Activated T-cell treated with anti-CD3 and anti-CD28 coated beads, Interleukin-2, amount 50 U/mL, for 72 hours (primary cell): Measurements from ENCODE around the gene KLRC1. TPM values are rescaled to one million over a fixed set of nuclear protein-coding genes. Genes with fewer than 3 reads are reported as not detected.
"Not testable (repeated sequence)": the region's sequence is repeated elsewhere in the genome, so short reads cannot be mapped to it uniquely, and the experiment has no call there.

Source experiments
- ATAC-seq, 2 donors: fragments of 150-1000 bp; cut with Tn5 transposase; replicated peaks in 1 of 2; 2 replicates each; pipeline ENCODE4 v1.10.0; 2021; ENCODE audit warnings: moderate library complexity in 2 of 2, mild to moderate bottlenecking in 1 of 2
- DNase-seq, 2 donors: peaks; one replicate each; pipeline ENCODE4 v3.0.0; 2021 to 2022; ENCODE audit warnings: mixed read lengths in 1 of 2
- H3K27ac Mint-ChIP-seq: one replicate; pipeline ENCODE4 v1.8.0; 2022; ENCODE audit warnings: mild to moderate bottlenecking, moderate library complexity, mixed read lengths
- H3K27me3 Mint-ChIP-seq: one replicate; pipeline ENCODE4 v1.8.0; 2022; ENCODE audit warnings: low read depth, mixed read lengths
- H3K36me3 Mint-ChIP-seq, 2 donors: one replicate each; pipeline ENCODE4 v1.8.0; 2022; ENCODE audit warnings: mixed read lengths in 2 of 2, mild to moderate bottlenecking in 1 of 2; ENCODE audit not compliant: insufficient read depth in 2 of 2
- H3K4me1 Mint-ChIP-seq: one replicate; pipeline ENCODE4 v1.8.0; 2022; ENCODE audit warnings: low read depth, mixed read lengths
- H3K4me3 Mint-ChIP-seq, 2 donors: one replicate each; pipeline ENCODE4 v1.8.0; 2022; ENCODE audit warnings: mild to moderate bottlenecking in 2 of 2, mixed read lengths in 2 of 2, moderate library complexity in 2 of 2
- H3K9me3 Mint-ChIP-seq, 2 donors: one replicate each; pipeline ENCODE4 v1.8.0; 2022; ENCODE audit warnings: mixed read lengths in 2 of 2
- total RNA-seq, 2 donors: library from RNA; stranded (reverse); gene quantifications; one replicate each; pipeline ENCODE4 v1.2.3, GENCODE V29; 2022

Gene KLRC1
- total RNA-seq: 1 to 10 TPM; 3.1 to 9.0 TPM

DNA sequence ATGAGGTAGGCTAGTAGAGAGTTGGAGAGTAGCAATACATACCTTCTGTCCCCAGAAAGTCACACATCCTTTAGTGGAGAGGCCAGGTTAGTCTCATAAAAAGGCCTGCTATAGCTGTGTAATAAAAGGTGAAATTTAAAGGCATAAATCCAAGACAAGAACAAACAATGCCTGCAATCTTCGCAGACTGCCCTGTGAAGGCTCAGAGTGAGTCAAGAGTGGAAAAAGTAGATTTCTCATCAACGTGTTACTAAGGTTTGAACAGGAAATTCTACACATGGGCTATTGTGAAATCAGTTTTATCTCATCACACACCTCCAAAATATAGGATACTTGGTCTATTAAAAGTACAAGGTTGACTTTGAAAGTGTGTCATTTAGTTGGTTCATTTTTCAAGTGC is at the start of gene KLRC1:
TSS of gene KLRC1 (minus strand) at position 222 of the 400 bp plus-strand sequence. CDS start 2,221 bp downstream, outside the sequence.
- Mint-ChIP-seq H3K27me3 (no peaks in the 10 kb centered on the region), H3K36me3 (peaks cover 7 to 16% of the 10 kb centered on the region in 2 donors), H3K4me1 (no peaks in the 10 kb centered on the region), H3K9me3 (peaks cover 11 to 14% of the 10 kb centered on the region in 2 donors), H3K4me3 (no peak within 1 kb of the TSS), H3K27ac (no peak within 1 kb of the TSS)
- ATAC-seq (peak; percentile 47 to 86), DNase-seq (no peak)

DNA sequence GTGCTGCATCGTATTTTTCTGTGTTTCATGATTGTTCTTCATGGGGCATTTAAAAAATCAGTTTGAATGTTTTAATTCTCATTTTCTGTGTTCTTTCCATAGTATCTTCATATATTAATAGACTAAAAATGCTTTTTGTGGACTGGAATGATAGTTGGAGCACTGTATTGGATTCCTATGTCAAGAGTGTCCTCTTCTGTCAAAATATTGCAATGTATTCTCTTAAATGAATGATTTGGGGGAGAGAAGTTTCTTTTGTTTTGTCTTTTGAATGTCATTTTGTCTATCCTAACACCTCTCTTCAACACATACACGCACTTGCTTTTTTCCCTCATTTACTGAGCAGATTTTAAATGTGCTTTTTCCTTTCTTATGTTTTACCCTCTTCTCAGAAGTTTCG is 47.9 kb upstream of the KLRC1 start:
- Mint-ChIP-seq H3K4me3 (peak overlapping the region; percentile 24 to 34), H3K27me3 (peaks cover 15% of the 10 kb centered on the region), H3K4me1 (peaks cover 32% of the 10 kb centered on the region), H3K36me3 (peaks cover 2 to 9% of the 10 kb centered on the region in 2 donors), H3K9me3 (peaks cover 0 to 2% of the 10 kb centered on the region in 2 donors), H3K27ac (peak overlapping the region; percentile 61)
- ATAC-seq (no peak), DNase-seq (no peak)

DNA sequence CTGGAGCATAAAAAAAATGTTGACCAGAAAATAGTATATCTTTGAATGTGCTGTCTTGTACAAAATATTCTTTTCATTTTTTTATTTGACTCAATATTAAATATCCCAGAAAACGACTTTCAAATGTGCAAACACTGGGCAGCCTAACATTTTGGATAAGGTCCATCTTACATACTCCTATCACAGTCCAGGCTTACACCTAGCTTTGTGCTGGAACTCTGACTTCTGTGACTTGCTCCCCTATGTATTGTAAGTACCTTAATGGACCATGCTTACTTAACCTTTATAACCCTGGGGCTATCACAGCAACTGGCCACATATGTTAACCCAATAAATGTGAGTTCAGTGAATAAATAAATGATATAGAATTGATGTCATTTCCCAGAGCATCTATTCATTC is 44.9 kb upstream of the KLRC1 start:
- peaks cover 24% of the 10 kb centered on the region for H3K27me3 Mint-ChIP-seq
- peaks cover 2 to 9% of the 10 kb centered on the region in 2 donors for H3K36me3 Mint-ChIP-seq
- DNase-seq: no peak
- peak; percentile 36 to 45 for ATAC-seq
- H3K4me1 Mint-ChIP-seq: peaks cover 24% of the 10 kb centered on the region
- peak overlapping the region; percentile 28 to 82 for H3K4me3 Mint-ChIP-seq
- peaks cover 0 to 2% of the 10 kb centered on the region in 2 donors for H3K9me3 Mint-ChIP-seq
- peak overlapping the region; percentile 95 for H3K27ac Mint-ChIP-seq

DNA sequence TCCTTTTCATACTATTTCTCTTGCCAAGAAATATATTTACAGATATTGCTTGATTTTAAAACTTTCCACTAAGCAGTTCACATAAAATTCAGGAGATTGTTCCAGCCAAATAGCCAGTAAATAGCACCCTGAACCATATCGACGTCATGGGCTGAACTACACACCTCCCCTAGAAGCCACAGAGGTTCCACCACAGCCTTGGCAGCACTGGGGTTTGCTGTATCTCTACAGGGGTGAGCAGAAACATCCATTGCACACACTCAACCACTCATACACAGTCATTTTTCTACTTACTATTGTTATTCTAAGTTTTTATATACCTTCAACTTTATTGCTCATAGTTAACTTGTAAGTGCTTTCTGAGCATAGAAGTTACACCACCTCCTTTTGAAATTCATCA is 44.4 kb upstream of the KLRC1 start:
- H3K4me3 Mint-ChIP-seq: peak overlapping the region; percentile 28 to 82
- ATAC-seq (peak; percentile 100), DNase-seq (peak; percentile 69 to 77)
- H3K36me3 Mint-ChIP-seq: peaks cover 0 to 7% of the 10 kb centered on the region in 2 donors
- H3K9me3 Mint-ChIP-seq: no peaks in the 10 kb centered on the region
- peaks cover 24% of the 10 kb centered on the region for H3K27me3 Mint-ChIP-seq
- peaks cover 22% of the 10 kb centered on the region for H3K4me1 Mint-ChIP-seq
- peak overlapping the region; percentile 95 for H3K27ac Mint-ChIP-seq

DNA sequence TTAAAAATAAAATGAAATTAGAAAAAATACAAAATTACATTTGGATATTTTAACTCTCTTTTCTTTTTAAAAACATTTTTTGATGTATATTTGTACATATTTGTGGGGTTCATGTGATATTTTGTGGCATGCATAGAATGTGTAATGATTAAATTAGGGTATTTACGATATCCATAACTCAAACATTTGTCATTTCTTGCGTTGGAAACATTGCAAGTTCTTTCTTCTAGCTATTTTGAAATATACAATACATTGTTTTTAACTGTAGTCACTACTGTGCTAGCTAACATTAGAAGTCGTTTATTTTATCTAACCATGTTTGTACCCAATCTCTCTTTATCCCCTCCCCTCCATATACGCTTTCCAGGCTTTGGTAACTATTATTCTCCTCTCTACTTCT is 38.6 kb upstream of the KLRC1 start:
- Mint-ChIP-seq H3K4me3 (no peak overlapping the region), H3K36me3 (peaks cover 1 to 2% of the 10 kb centered on the region in 2 donors), H3K27ac (no peak overlapping the region), H3K27me3 (peaks cover 17% of the 10 kb centered on the region), H3K4me1 (peaks cover 15% of the 10 kb centered on the region), H3K9me3 (peaks cover 2 to 5% of the 10 kb centered on the region in 2 donors)
- no peak for DNase-seq
- ATAC-seq: no peak

DNA sequence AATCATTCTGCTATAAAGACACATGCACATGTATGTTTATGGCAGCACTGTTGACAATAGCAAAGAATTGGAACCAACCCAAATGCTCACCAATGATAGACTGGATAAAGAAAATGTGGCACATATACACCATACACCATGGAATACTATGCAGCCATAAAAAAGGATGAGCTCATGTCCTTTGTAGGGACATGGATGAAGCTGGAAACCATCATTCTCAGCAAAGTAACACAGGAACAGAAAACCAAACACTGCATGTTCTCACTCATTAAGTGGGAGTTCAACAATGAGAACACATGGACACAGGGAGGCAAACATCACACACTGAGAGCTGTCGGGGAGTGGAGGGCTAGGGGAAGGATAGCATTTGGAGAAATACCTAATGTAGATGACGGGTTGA is 34.2 kb upstream of the KLRC1 start:
- H3K36me3 Mint-ChIP-seq, DNase-seq, H3K27ac Mint-ChIP-seq, H3K27me3 Mint-ChIP-seq, ATAC-seq, H3K4me3 Mint-ChIP-seq, H3K9me3 Mint-ChIP-seq: not testable (repeated sequence)
- H3K4me1 Mint-ChIP-seq: peaks cover 15% of the 10 kb centered on the region

DNA sequence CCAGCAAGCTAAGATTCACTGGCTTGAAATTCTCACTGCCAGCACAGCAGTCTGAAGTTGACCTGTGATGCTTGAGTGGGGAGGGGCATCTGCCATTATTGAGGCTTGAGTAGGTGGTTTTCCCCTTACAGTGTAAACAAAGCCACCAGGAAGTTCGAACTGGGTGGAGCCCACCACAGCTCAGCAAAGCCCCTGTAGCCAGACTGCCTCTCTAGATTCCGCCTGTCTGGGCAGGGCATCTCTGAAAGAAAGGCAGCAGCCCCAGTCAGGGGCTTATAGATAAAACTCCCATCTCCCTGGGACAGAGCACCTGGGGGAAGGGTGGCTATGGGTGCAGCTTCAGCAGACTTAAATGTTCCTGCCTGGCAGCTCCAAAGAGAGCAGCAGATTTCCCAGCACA is 28.7 kb upstream of the KLRC1 start:
- ATAC-seq, DNase-seq, H3K4me1 Mint-ChIP-seq, H3K27ac Mint-ChIP-seq, H3K27me3 Mint-ChIP-seq, H3K4me3 Mint-ChIP-seq: not testable (repeated sequence)
- Mint-ChIP-seq H3K36me3 (peaks cover 6 to 11% of the 10 kb centered on the region in 2 donors), H3K9me3 (peaks cover 9 to 12% of the 10 kb centered on the region in 2 donors)

DNA sequence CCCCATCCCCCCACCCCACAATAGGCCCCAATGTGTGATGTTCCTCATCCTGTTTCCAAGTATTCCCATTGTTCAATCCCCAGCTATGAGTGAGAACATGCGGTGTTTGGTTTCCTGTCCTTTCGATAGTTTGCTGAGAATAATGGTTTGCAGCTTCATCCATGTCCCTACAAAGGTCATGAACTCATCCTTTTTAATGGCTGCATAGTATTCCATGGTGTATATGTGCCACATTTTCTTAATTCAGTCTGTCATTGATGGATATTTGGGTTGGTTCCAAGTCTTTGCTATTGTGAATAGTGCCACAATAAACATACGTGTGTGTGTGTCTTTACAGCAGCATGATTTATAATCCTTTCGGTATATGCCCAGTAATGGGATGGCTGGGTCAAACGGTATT is 19.6 kb upstream of the KLRC1 start:
- DNase-seq, H3K27me3 Mint-ChIP-seq, H3K27ac Mint-ChIP-seq, ATAC-seq, H3K4me3 Mint-ChIP-seq, H3K4me1 Mint-ChIP-seq: not testable (repeated sequence)
- peaks cover 6 to 12% of the 10 kb centered on the region in 2 donors for H3K36me3 Mint-ChIP-seq
- peaks cover 11 to 14% of the 10 kb centered on the region in 2 donors for H3K9me3 Mint-ChIP-seq

DNA sequence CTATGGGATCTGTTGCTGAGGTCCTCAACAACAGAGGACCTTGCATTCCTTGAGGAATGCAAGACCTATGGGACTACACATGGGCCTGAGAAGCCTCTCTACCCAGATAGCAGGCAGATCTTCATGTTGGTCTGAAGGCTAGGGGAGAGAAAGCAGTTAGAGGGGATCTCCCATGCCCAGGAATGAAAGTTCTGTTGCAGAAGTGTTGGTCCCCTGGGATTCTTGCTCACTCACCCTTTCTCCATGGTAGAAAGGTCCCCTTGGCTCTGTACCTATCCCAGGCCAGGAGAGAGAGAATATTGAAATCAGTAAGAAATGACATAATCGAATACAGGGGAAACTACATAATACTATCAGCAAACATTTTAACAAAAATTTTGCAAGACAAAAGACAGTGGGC is 16.5 kb upstream of the KLRC1 start:
- Mint-ChIP-seq H3K27ac (no peak overlapping the region), H3K4me3 (no peak overlapping the region), H3K9me3 (peaks cover 4 to 10% of the 10 kb centered on the region in 2 donors), H3K36me3 (peaks cover 3 to 7% of the 10 kb centered on the region in 2 donors), H3K4me1 (no peaks in the 10 kb centered on the region), H3K27me3 (peaks cover 6% of the 10 kb centered on the region)
- ATAC-seq: no peak
- DNase-seq: no peak

DNA sequence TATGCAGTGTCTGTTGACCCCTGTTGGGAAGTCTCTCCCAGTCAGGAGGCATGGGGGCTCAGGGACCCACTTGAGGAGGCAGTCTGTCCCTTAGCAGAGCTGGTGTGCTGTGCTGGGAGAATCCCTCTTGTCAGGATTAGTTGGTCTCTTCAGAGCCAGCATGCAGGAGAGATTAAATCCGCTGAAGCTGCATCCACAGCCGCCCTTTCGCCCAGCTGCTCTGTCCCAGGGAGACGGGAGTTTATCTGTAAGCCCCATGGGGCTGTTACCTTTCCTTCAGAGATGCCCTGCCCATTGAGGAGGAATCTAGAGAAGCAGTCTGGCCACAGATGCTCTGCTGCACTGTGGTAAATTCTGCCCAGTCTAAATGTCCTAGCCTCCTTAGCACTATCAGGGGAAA is 13.1 kb upstream of the KLRC1 start:
- DNase-seq: no peak
- peaks cover 8 to 11% of the 10 kb centered on the region in 2 donors for H3K36me3 Mint-ChIP-seq
- H3K27ac Mint-ChIP-seq: no peak overlapping the region
- H3K9me3 Mint-ChIP-seq: peaks cover 7 to 10% of the 10 kb centered on the region in 2 donors
- no peak overlapping the region for H3K4me3 Mint-ChIP-seq
- peaks cover 20% of the 10 kb centered on the region for H3K27me3 Mint-ChIP-seq
- ATAC-seq: no peak
- H3K4me1 Mint-ChIP-seq: no peaks in the 10 kb centered on the region

DNA sequence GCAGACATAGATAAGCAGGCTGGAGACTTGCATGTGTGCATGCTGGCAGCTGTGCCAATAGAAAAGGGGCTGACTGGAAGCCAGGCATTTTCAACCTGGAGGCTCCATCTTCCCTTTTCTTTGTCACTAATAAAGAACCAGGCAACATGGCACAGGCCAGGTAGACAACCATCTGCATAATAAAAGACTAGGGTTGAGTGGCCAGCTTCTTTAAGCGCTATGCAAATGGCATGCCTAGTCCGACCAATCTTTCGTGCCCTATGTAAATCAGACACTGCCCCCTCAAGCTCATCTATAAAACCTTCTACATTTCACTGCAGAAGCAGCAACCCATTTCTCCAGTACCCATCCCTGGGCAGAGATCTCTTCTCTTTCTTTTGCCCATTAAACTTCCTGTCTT is 4.6 kb upstream of the KLRC1 start:
- ATAC-seq (no peak), DNase-seq (no peak)
- H3K4me3 Mint-ChIP-seq: no peak overlapping the region
- no peaks in the 10 kb centered on the region for H3K4me1 Mint-ChIP-seq
- no peak overlapping the region for H3K27ac Mint-ChIP-seq
- peaks cover 22 to 23% of the 10 kb centered on the region in 2 donors for H3K9me3 Mint-ChIP-seq
- H3K27me3 Mint-ChIP-seq: peaks cover 9% of the 10 kb centered on the region
- peaks cover 12 to 21% of the 10 kb centered on the region in 2 donors for H3K36me3 Mint-ChIP-seq

DNA sequence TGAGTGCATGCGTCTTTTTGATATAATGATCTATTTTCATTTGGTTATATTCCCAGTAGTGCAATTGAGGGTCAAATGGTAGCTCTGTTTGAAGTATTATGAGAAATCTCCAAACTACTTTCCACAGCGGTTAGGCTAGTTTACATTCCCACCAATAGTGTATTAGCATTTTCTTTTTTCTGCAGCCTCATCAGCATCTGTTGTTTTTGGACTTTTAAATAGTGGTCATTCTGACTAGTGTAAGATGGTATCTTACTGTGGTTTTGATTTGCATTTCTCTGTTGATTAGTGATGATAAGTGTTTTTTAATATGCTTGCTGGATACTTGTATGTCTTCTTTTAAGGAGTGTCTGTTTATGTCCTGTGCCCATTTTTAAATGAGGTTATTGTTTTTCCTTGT is 3.7 kb upstream of the KLRC1 start:
- Mint-ChIP-seq H3K27me3 (peaks cover 3% of the 10 kb centered on the region), H3K27ac (peak overlapping the region; percentile 47), H3K36me3 (peaks cover 10 to 18% of the 10 kb centered on the region in 2 donors), H3K9me3 (peaks cover 17 to 19% of the 10 kb centered on the region in 2 donors), H3K4me3 (no peak overlapping the region), H3K4me1 (no peaks in the 10 kb centered on the region)
- DNase-seq (no peak), ATAC-seq (no peak)

DNA sequence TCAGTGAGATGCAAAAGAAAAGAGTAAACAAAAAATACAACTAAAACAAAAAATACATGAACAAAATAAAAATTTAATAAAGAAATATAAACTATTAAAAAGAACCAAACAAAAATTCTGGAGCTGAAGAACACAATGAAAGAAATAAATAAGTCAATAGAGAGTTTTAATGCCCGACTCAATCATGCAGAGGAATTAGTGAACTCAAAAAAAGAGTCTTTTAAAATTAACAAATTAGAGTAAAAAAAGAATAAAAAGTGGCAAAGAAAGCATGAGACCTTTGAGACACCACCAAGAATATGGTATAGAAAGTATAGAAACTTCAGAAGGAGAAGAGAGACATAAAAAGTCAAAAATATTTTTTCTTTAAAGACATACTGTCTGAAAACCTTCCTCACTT is 2.6 kb upstream of the KLRC1 start:
- Mint-ChIP-seq H3K27ac (no peak overlapping the region), H3K4me3 (no peak overlapping the region), H3K36me3 (peaks cover 8 to 16% of the 10 kb centered on the region in 2 donors), H3K9me3 (peaks cover 14 to 19% of the 10 kb centered on the region in 2 donors), H3K27me3 (no peaks in the 10 kb centered on the region), H3K4me1 (no peaks in the 10 kb centered on the region)
- ATAC-seq: no peak
- DNase-seq: no peak

DNA sequence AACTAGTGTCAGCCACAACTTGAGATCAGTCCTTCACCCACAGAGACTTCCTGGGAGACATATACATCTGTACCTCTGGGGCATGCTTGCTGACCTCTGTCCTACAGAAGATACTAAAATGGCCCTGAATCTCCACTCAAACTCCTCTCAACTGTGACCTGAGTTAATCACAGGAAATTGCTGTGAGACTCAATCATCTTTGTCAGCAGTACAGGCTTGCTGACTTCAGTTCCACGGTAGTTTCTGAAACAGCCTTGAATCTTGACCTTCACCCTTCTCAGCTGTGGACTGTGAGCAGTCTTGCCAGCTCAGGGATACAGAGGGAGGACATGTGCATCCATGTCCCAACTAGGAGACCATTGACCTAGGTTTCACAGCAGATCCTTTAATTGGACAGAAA is 1.4 kb upstream of the KLRC1 start:
- Mint-ChIP-seq H3K36me3 (peaks cover 8 to 16% of the 10 kb centered on the region in 2 donors), H3K27ac (no peak overlapping the region), H3K9me3 (peaks cover 14 to 17% of the 10 kb centered on the region in 2 donors), H3K4me3 (peak overlapping the region in 1 of 2 donors; percentile 19), H3K27me3 (no peaks in the 10 kb centered on the region), H3K4me1 (no peaks in the 10 kb centered on the region)
- DNase-seq (no peak), ATAC-seq (peak in 1 of 2 donors; percentile 25)
